Loucy (cell line): Measurements from ENCODE around the gene RPS24.

ENCODE experiments used
- EZH2phosphoT487 ChIP-seq: fragments of 200-600 bp; IDR thresholded peaks from 2 replicates; pipeline ENCODE4 v1.6.1; 2018; ENCODE audit warnings: antibody characterized with exemption, mild to moderate bottlenecking, moderate library complexity, borderline replicate concordance
- TF ChIP-seq, protein P1 (sequence below): fragments of 200-600 bp; sonication (generic); conservative IDR thresholded peaks from 2 replicates; pipeline ENCODE4 v1.5.1; 2014; ENCODE audit warnings: mild to moderate bottlenecking, antibody characterized with exemption, low read length

DNA sequence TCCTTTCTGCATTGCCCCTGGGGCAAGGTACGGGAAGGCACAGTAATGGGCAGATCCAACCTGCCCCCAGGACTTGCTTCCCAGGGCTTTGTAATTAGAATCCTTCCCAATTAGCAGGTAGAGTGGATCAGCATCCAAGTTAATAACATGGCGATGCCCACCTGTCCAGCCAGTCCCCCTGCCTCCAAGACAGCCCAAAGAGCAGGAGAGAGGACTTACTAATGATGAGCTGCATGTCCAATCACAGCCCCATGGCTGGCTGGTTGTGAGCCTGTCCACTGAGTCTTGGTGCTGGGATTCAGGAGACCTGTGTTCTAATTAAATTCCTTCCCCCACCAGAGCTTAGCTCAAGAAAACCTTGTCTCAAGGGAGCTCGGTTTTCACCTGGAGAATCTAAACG lies 49.0 kb downstream of the RPS24 start:
- TF ChIP-seq, protein P1, sequence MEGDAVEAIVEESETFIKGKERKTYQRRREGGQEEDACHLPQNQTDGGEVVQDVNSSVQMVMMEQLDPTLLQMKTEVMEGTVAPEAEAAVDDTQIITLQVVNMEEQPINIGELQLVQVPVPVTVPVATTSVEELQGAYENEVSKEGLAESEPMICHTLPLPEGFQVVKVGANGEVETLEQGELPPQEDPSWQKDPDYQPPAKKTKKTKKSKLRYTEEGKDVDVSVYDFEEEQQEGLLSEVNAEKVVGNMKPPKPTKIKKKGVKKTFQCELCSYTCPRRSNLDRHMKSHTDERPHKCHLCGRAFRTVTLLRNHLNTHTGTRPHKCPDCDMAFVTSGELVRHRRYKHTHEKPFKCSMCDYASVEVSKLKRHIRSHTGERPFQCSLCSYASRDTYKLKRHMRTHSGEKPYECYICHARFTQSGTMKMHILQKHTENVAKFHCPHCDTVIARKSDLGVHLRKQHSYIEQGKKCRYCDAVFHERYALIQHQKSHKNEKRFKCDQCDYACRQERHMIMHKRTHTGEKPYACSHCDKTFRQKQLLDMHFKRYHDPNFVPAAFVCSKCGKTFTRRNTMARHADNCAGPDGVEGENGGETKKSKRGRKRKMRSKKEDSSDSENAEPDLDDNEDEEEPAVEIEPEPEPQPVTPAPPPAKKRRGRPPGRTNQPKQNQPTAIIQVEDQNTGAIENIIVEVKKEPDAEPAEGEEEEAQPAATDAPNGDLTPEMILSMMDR: no peak
- TF ChIP-seq EZH2phosphoT487: no peak
